Kidney (tissue), 14 donors: Measurements from ENCODE around the gene ADAMTS15. TPM values are rescaled to one million over a fixed set of nuclear protein-coding genes. Genes with fewer than 3 reads are reported as not detected.
A peak's percentile ranks its signal among the peaks of the same experiment; 100 is the strongest.

Experiments
- DNase-seq, 5 donors: peaks; one replicate each; pipeline ENCODE4 v3.0.0-alpha.2; 2013 to 2020
- FAIRE-seq: peaks from 2 replicates; lab custom pipeline; 2012; peaks lifted over from hg19 to GRCh38; lab: Jason Lieb, UNC
- H3K27ac ChIP-seq, 2 donors: one replicate each; pipeline ENCODE4 v1.7.0; 2013; ENCODE audit warnings: low read depth in 2 of 2, low read length in 2 of 2, inconsistent platforms in 1 of 2
- H3K27me3 ChIP-seq: one replicate; pipeline ENCODE4 v1.7.1; 2013; ENCODE audit warnings: low read length, inconsistent platforms; ENCODE audit not compliant: control insufficient read depth, insufficient read depth
- H3K36me3 ChIP-seq, 3 donors: one replicate each; pipeline versions ENCODE4 v1.7.0 to v1.7.1; 2013; ENCODE audit warnings: low read length in 3 of 3, control low read depth in 1 of 3, inconsistent platforms in 1 of 3; ENCODE audit not compliant: insufficient read depth in 3 of 3, control insufficient read depth in 2 of 3
- H3K4me1 ChIP-seq, 3 donors: one replicate each; pipeline versions ENCODE4 v1.7.0 to v1.7.1; 2013; ENCODE audit warnings: low read length in 3 of 3, inconsistent platforms in 1 of 3, low read depth in 1 of 3; ENCODE audit not compliant: control insufficient read depth in 2 of 3, insufficient read depth in 2 of 3
- H3K4me3 ChIP-seq, 3 donors: one replicate each; pipeline versions ENCODE4 v1.7.0 to v1.8.1; 2013; ENCODE audit warnings: low read length in 3 of 3, control low read depth in 1 of 3, inconsistent platforms in 1 of 3
- H3K9ac ChIP-seq, 3 donors: one replicate each; pipeline versions ENCODE4 v1.7.0 to v1.7.1; 2013; ENCODE audit warnings: low read length in 3 of 3, control low read depth in 1 of 3, inconsistent platforms in 1 of 3
- H3K9me3 ChIP-seq, 3 donors: one replicate each; pipeline versions ENCODE4 v1.7.0 to v1.7.1; 2013; ENCODE audit warnings: low read length in 3 of 3, control low read depth in 1 of 3, inconsistent platforms in 1 of 3; ENCODE audit not compliant: control insufficient read depth in 2 of 3, insufficient read depth in 1 of 3
- CTCF ChIP-seq: IDR thresholded peaks from 3 replicates; pipeline ENCODE4 v1.5.1; 2012; ENCODE audit warnings: mild to moderate bottlenecking, moderate library complexity, borderline replicate concordance; ENCODE audit not compliant: insufficient read depth; ENCODE audit errors: extremely low read depth
- intact Hi-C: fragments of 100-400 bp; cut with DNase I; formaldehyde crosslinking; loops from one replicate; pipeline ENCODE4 v1.11.1; 2022
- polyA plus RNA-seq: library from polyadenylated mRNA; stranded (reverse); fragments of 350-450 nt; fragmentation: Illumina TruSeq; extraction: RNeasy Lipid Tissue Mini Kit (QIAGEN cat#74804); gene quantifications from one replicate; pipeline ENCODE4 v1.2.3, GENCODE V29; 2014; ENCODE audit warnings: low read depth, low replicate concordance; ENCODE audit not compliant: insufficient read depth
- total RNA-seq: library from RNA; stranded (reverse); fragmentation: NEBNext Ultra II Directional; extraction: Animal tissue kit (Norgen Biotek cat#: 25700); gene quantifications from one replicate; pipeline ENCODE4 v1.2.1, GENCODE V29; 2021
- donor health status: control.
- donor health status: control.
- donor health status: control.
- donor health status: control.
- donor health status: control.
- donor health status: DM: yes; HTN: yes; CAD: no.
- donor health status: Normal renal cell carcinoma (clear cell type).

The ADAMTS15 gene
- total and polyA plus RNA-seq, 2 donors from 2014 or later = 3.6 to 6.2 TPM

- Histone ChIP-seq H3K9ac (no peak overlapping the region), H3K9me3 (peaks cover 0 to 3% (median 0%) of the 10 kb centered on the region in 3 donors), H3K27me3 (no peaks in the 10 kb centered on the region), H3K4me3 (no peak overlapping the region), H3K27ac (no peak overlapping the region), H3K36me3 (no peaks in the 10 kb centered on the region), H3K4me1 (peaks cover 0 to 2% (median 0%) of the 10 kb centered on the region in 3 donors)
- TF ChIP-seq CTCF = no peak
- DNase-seq (peak in 2 of 5 donors; percentile 25 to 40), FAIRE-seq (no peak)
- intact Hi-C loops = no loop called here
These were observed 64.7 kb downstream of the ADAMTS15 start for GRCh38 chr11:130513132-130513531.

- Histone ChIP-seq H3K9me3 (no peaks in the 10 kb centered on the region), H3K4me1 (peaks cover 0 to 2% (median 0%) of the 10 kb centered on the region in 3 donors), H3K4me3 (no peak overlapping the region), H3K9ac (no peak overlapping the region), H3K27me3 (no peaks in the 10 kb centered on the region), H3K36me3 (no peaks in the 10 kb centered on the region), H3K27ac (no peak overlapping the region)
- FAIRE-seq = no peak
- intact Hi-C loops = no loop called here
- no peak for TF ChIP-seq CTCF
- DNase-seq = no peak
These were observed 65.9 kb downstream of the ADAMTS15 start for GRCh38 chr11:130514316-130514715.

GRCh38 chr11:130514851-130515250, 66.4 kb downstream of the ADAMTS15 start:
- Histone ChIP-seq H3K36me3 (no peaks in the 10 kb centered on the region), H3K4me3 (no peak overlapping the region), H3K9ac (no peak overlapping the region), H3K4me1 (peaks cover 0 to 1% (median 0%) of the 10 kb centered on the region in 3 donors), H3K27ac (no peak overlapping the region), H3K27me3 (no peaks in the 10 kb centered on the region), H3K9me3 (no peaks in the 10 kb centered on the region)
- no peak for FAIRE-seq
- no peak for TF ChIP-seq CTCF
- DNase-seq = peak in 3 of 5 donors; percentile 57 to 77 (median 69)
- intact Hi-C loops = no loop called here

GRCh38 chr11:130515829-130516553, 67.5 kb downstream of the ADAMTS15 start:
- TF ChIP-seq CTCF = no peak
- Histone ChIP-seq H3K4me3 (no peak overlapping the region), H3K9me3 (no peaks in the 10 kb centered on the region), H3K9ac (no peak overlapping the region), H3K27ac (no peak overlapping the region), H3K36me3 (no peaks in the 10 kb centered on the region), H3K27me3 (no peaks in the 10 kb centered on the region), H3K4me1 (no peaks in the 10 kb centered on the region)
- FAIRE-seq = no peak
- peak in 1 of 5 donors; percentile 9 for DNase-seq
- intact Hi-C loops = no loop called here
